Fibroblast of lung (primary cell): ENCODE measurements around the gene FAAP20.

ENCODE experiments used
- EZH2 ChIP-seq: IDR thresholded peaks from 2 replicates; pipeline ENCODE4 v1.5.1; 2012; ENCODE audit warnings: low read length, control low read depth, mild to moderate bottlenecking; ENCODE audit errors: missing control alignments
- TF ChIP-seq, protein P1 (sequence below), 2 donors: IDR thresholded peaks in 1 of 2; conservative IDR thresholded peaks in 1 of 2; 1 replicate in 1 of 2; 2 replicates in 1 of 2; pipeline ENCODE4 v1.5.1; 2011 to 2012; ENCODE audit warnings: low read length in 2 of 2, control low read depth in 1 of 2, inconsistent platforms in 1 of 2, low read depth in 1 of 2, mild to moderate bottlenecking in 1 of 2

DNA sequence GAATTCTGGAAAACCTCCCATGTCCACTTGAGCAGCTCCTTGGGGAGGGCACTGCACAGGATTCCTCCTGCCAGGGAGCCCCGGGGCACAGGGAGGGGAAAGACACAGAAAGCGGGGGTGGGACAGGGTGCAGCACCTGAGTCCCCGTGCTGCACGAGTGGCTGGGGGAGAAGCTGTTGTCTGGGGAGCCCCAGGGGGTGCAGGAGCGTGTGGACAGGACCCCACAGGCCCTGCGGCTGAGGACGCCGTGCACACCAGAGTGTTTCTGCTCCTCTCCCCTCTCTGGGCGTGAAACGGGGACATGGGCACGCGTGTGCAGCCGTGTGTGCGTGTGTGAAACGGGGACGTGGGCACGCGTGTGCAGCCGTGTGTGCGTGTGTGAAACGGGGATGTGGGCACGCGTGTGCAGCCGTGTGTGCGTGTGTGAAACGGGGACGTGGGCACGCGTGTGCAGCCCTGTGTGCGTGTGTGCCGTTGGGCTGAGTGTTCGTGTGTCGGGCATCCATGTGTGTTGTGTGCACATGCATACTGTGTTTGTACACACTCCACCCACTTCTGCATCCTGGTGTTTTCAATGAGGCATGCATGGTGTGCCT lies 21.9 kb downstream of the FAAP20 start:
- no peak for TF ChIP-seq EZH2
- TF ChIP-seq, protein P1, sequence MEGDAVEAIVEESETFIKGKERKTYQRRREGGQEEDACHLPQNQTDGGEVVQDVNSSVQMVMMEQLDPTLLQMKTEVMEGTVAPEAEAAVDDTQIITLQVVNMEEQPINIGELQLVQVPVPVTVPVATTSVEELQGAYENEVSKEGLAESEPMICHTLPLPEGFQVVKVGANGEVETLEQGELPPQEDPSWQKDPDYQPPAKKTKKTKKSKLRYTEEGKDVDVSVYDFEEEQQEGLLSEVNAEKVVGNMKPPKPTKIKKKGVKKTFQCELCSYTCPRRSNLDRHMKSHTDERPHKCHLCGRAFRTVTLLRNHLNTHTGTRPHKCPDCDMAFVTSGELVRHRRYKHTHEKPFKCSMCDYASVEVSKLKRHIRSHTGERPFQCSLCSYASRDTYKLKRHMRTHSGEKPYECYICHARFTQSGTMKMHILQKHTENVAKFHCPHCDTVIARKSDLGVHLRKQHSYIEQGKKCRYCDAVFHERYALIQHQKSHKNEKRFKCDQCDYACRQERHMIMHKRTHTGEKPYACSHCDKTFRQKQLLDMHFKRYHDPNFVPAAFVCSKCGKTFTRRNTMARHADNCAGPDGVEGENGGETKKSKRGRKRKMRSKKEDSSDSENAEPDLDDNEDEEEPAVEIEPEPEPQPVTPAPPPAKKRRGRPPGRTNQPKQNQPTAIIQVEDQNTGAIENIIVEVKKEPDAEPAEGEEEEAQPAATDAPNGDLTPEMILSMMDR (conservative IDR thresholded peaks at IDR 0.05 in 1 of 2, IDR thresholded peaks at IDR 0.05 in 1 of 2; ENCODE audit: low read depth in 1 of 2, low read length in 2 of 2), result no peak
